Neural cell (in vitro differentiated cells): ENCODE results near the gene CCNL2. TPM values are rescaled to one million over a fixed set of nuclear protein-coding genes. Genes with fewer than 3 reads are reported as not detected.

Experiments
- H2AFZ ChIP-seq: fragments of 200-600, 300-800 bp; sonication (generic), shearing (Covaris generic); 2 replicates; pipeline ENCODE4 v1.6.0; 2014; ENCODE audit warnings: low read depth, mild to moderate bottlenecking, antibody characterized with exemption, low read length, moderate library complexity
- H3F3A ChIP-seq: fragments of 200-600 bp; shearing (Covaris generic); 2 replicates; pipeline ENCODE4 v1.6.1; 2016; ENCODE audit warnings: mild to moderate bottlenecking, moderate library complexity, mixed read lengths, antibody characterized with exemption, low read length; ENCODE audit not compliant: insufficient read depth, poor library complexity, severe bottlenecking
- H3K27ac ChIP-seq: fragments of 200-600, 300-800 bp; sonication (generic), shearing (Covaris generic); 2 replicates; pipeline ENCODE4 v1.5.1; 2014; ENCODE audit warnings: mild to moderate bottlenecking, low read length, moderate library complexity
- H3K27me3 ChIP-seq: fragments of 300-800, 200-600 bp; sonication (generic), shearing (Covaris generic); 2 replicates; pipeline ENCODE4 v1.6.0; 2014; ENCODE audit warnings: mild to moderate bottlenecking, low read depth, low read length, moderate library complexity; ENCODE audit not compliant: insufficient read depth
- H3K36me3 ChIP-seq: fragments of 300-800, 200-600 bp; sonication (generic), shearing (Covaris generic); 2 replicates; pipeline ENCODE4 v1.5.1; 2014; ENCODE audit warnings: mild to moderate bottlenecking, antibody characterized with exemption, low read length, moderate library complexity; ENCODE audit not compliant: insufficient read depth
- H3K4me2 ChIP-seq: fragments of 300-800, 200-600 bp; sonication (generic), shearing (Covaris generic); 2 replicates; pipeline ENCODE4 v1.6.0; 2014; ENCODE audit warnings: mild to moderate bottlenecking, low read length
- H3K4me3 ChIP-seq: fragments of 300-800, 200-600 bp; sonication (generic), shearing (Covaris generic); 2 replicates; pipeline ENCODE4 v1.5.1; 2014; ENCODE audit warnings: mild to moderate bottlenecking, low read length, moderate library complexity
- H3K79me2 ChIP-seq: fragments of 200-600 bp; shearing (Covaris generic); replicated peaks from 2 replicates; pipeline ENCODE4 v1.6.0; 2014; ENCODE audit warnings: mild to moderate bottlenecking, low read length, moderate library complexity; ENCODE audit not compliant: insufficient read depth
- H3K9ac ChIP-seq: fragments of 300-800, 200-600 bp; sonication (generic), shearing (Covaris generic); 2 replicates; pipeline ENCODE4 v1.6.1; 2016; ENCODE audit warnings: mild to moderate bottlenecking, low read length, mixed read lengths
- H3K9me2 ChIP-seq: fragments of 200-600 bp; shearing (Covaris generic); 2 replicates; pipeline ENCODE4 v1.6.1; 2016; ENCODE audit warnings: mild to moderate bottlenecking, low read length, mixed read lengths; ENCODE audit not compliant: insufficient read depth
- H3K9me3 ChIP-seq: fragments of 200-600, 300-800 bp; sonication (generic), shearing (Covaris generic); 2 replicates; pipeline ENCODE4 v1.6.1; 2016; ENCODE audit warnings: mild to moderate bottlenecking, mixed run types, low read length, moderate library complexity, mixed read lengths
- H4K20me1 ChIP-seq: fragments of 200-600 bp; shearing (Covaris generic); 2 replicates; pipeline ENCODE4 v1.6.1; 2016; ENCODE audit warnings: mild to moderate bottlenecking, mixed run types; ENCODE audit not compliant: insufficient read depth
- EP300 ChIP-seq: fragments of 450-650 bp; conservative IDR thresholded peaks from 2 replicates; pipeline ENCODE4 v1.6.1; 2014; ENCODE audit warnings: antibody characterized with exemption, mild to moderate bottlenecking, moderate library complexity; ENCODE audit not compliant: poor library complexity, severe bottlenecking
- EZH2 ChIP-seq: fragments of 200-600, 300-800 bp; shearing (Covaris generic), sonication (generic); IDR thresholded peaks from 2 replicates; pipeline ENCODE4 v1.6.1; 2014; ENCODE audit warnings: antibody characterized with exemption, low read length, borderline replicate concordance, mild to moderate bottlenecking; ENCODE audit not compliant: insufficient read depth, poor library complexity, severe bottlenecking
- MXI1 ChIP-seq: fragments of 450-650 bp; conservative IDR thresholded peaks from 2 replicates; pipeline ENCODE4 v1.6.1; 2014; ENCODE audit warnings: antibody characterized with exemption, mild to moderate bottlenecking; ENCODE audit not compliant: poor library complexity, severe bottlenecking
- POLR2AphosphoS5 ChIP-seq: IDR thresholded peaks from 2 replicates; pipeline ENCODE4 v1.6.1; 2012
- RAD21 ChIP-seq: fragments of 450-650 bp; conservative IDR thresholded peaks from 2 replicates; pipeline ENCODE4 v1.6.1; 2014; ENCODE audit warnings: antibody characterized with exemption, mild to moderate bottlenecking, moderate library complexity
- SMC3 ChIP-seq: fragments of 450-650 bp; conservative IDR thresholded peaks from 2 replicates; pipeline ENCODE4 v1.6.1; 2014; ENCODE audit warnings: antibody characterized with exemption, mild to moderate bottlenecking, moderate library complexity; ENCODE audit not compliant: poor library complexity
- TAF1 ChIP-seq: IDR thresholded peaks from 2 replicates; pipeline ENCODE4 v1.6.1; 2012; ENCODE audit warnings: low read depth
- polyA plus RNA-seq: library from polyadenylated mRNA; depleted of rRNA; stranded (reverse); fragments of >200 nt; gene quantifications from 2 replicates; pipeline ENCODE4 v1.2.3, GENCODE V29; 2014
- TF ChIP-seq, protein P1 (sequence below): fragments of 450-650 bp; IDR thresholded peaks from 2 replicates; pipeline ENCODE4 v1.5.1; 2014; ENCODE audit warnings: antibody characterized with exemption, mild to moderate bottlenecking, moderate library complexity; ENCODE audit not compliant: poor library complexity, severe bottlenecking
- TF ChIP-seq, protein P2 (sequence below): IDR thresholded peaks from 2 replicates; pipeline ENCODE4 v1.6.1; 2012; ENCODE audit warnings: borderline replicate concordance

Gene CCNL2
- polyA plus RNA-seq, 1 donor from 2014 or later = 696 TPM

DNA sequence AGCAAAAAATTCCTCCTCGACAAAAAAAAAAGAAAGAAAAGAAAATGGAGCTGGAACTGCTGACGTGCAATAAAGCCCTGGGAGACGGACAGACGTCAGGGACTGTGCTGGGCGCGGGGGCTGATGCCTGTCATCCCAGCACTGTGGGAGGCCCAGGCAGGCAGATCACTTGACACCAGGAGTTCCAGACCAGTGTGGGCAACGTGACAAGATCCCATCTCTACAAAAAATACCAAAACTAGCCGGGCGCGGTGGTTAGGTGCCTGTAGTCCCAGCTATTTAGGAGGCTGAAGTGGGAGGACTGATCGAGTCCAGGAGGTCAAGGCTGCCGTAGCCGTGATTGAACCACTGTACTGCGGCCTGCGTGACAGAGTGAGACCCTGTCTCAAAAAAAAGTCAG is 25.6 kb upstream of the CCNL2 start:
- Histone ChIP-seq H3K79me2 (no peaks in the 10 kb centered on the region), H3K36me3 (no peaks in the 10 kb centered on the region), H4K20me1 (no peaks in the 10 kb centered on the region), H3K9ac (no peak overlapping the region), H3K9me2 (no peaks in the 10 kb centered on the region), H3F3A (no peaks in the 10 kb centered on the region), H3K4me3 (no peak overlapping the region), H3K27me3 (no peaks in the 10 kb centered on the region), H3K9me3 (no peaks in the 10 kb centered on the region), H2AFZ (no peak overlapping the region), H3K27ac (no peak overlapping the region), H3K4me2 (no peak overlapping the region)
- TF ChIP-seq RAD21 = no peak
- TF ChIP-seq TAF1 = no peak

DNA sequence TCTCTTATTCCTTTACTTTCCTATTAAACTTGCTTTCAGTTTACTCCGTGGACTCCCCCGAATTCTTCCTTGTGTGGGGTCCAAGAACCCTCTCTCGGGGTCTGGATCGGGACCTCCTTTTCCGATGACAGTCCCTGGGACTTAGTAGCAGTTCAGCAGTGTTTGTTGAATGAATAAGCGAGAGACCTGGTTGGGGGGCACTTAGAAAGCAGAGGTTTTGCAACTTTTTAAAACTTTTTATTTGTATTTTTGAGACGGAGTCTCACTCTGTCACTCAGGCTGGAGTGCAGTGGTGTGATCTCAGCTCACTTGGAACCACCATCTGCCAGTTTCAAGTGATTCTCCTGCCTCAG is 24.1 kb upstream of the CCNL2 start:
- no peaks in the 10 kb centered on the region for H3K79me2 ChIP-seq
- no peaks in the 10 kb centered on the region for H3K9me2 ChIP-seq
- no peak overlapping the region for H3K4me3 ChIP-seq
- no peak overlapping the region for H3K4me2 ChIP-seq
- no peak for TF ChIP-seq POLR2AphosphoS5
- TF ChIP-seq MXI1 = no peak
- TF ChIP-seq, protein P1, sequence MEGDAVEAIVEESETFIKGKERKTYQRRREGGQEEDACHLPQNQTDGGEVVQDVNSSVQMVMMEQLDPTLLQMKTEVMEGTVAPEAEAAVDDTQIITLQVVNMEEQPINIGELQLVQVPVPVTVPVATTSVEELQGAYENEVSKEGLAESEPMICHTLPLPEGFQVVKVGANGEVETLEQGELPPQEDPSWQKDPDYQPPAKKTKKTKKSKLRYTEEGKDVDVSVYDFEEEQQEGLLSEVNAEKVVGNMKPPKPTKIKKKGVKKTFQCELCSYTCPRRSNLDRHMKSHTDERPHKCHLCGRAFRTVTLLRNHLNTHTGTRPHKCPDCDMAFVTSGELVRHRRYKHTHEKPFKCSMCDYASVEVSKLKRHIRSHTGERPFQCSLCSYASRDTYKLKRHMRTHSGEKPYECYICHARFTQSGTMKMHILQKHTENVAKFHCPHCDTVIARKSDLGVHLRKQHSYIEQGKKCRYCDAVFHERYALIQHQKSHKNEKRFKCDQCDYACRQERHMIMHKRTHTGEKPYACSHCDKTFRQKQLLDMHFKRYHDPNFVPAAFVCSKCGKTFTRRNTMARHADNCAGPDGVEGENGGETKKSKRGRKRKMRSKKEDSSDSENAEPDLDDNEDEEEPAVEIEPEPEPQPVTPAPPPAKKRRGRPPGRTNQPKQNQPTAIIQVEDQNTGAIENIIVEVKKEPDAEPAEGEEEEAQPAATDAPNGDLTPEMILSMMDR = no peak
- no peak for TF ChIP-seq RAD21
- no peak for TF ChIP-seq EP300
- TF ChIP-seq, protein P2, sequence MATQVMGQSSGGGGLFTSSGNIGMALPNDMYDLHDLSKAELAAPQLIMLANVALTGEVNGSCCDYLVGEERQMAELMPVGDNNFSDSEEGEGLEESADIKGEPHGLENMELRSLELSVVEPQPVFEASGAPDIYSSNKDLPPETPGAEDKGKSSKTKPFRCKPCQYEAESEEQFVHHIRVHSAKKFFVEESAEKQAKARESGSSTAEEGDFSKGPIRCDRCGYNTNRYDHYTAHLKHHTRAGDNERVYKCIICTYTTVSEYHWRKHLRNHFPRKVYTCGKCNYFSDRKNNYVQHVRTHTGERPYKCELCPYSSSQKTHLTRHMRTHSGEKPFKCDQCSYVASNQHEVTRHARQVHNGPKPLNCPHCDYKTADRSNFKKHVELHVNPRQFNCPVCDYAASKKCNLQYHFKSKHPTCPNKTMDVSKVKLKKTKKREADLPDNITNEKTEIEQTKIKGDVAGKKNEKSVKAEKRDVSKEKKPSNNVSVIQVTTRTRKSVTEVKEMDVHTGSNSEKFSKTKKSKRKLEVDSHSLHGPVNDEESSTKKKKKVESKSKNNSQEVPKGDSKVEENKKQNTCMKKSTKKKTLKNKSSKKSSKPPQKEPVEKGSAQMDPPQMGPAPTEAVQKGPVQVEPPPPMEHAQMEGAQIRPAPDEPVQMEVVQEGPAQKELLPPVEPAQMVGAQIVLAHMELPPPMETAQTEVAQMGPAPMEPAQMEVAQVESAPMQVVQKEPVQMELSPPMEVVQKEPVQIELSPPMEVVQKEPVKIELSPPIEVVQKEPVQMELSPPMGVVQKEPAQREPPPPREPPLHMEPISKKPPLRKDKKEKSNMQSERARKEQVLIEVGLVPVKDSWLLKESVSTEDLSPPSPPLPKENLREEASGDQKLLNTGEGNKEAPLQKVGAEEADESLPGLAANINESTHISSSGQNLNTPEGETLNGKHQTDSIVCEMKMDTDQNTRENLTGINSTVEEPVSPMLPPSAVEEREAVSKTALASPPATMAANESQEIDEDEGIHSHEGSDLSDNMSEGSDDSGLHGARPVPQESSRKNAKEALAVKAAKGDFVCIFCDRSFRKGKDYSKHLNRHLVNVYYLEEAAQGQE = no peak
- no peak for TF ChIP-seq SMC3
- no peak for TF ChIP-seq EZH2
- no peak for TF ChIP-seq TAF1
- no peaks in the 10 kb centered on the region for H3F3A ChIP-seq
- no peak overlapping the region for H2AFZ ChIP-seq
- H3K27me3 ChIP-seq = no peaks in the 10 kb centered on the region
- no peaks in the 10 kb centered on the region for H3K36me3 ChIP-seq
- no peaks in the 10 kb centered on the region for H3K9me3 ChIP-seq
- H3K9ac ChIP-seq = no peak overlapping the region
- no peak overlapping the region for H3K27ac ChIP-seq
- no peaks in the 10 kb centered on the region for H4K20me1 ChIP-seq
